HG02798 (cell line): Measurements from ENCODE around the gene TM2D3.
A peak's percentile ranks its signal among the peaks of the same experiment; 100 is the strongest.
"Not testable (repeated sequence)": the region's sequence is repeated elsewhere in the genome, so short reads cannot be mapped to it uniquely, and the experiment has no call there.

Experiments used
- ATAC-seq: cut with Tn5 transposase; IDR thresholded peaks from one replicate; pipeline ENCODE4 v1.9.1; 2021; ENCODE audit warnings: mild to moderate bottlenecking; ENCODE audit not compliant: unreplicated experiment, poor library complexity

The TM2D3 gene

DNA sequence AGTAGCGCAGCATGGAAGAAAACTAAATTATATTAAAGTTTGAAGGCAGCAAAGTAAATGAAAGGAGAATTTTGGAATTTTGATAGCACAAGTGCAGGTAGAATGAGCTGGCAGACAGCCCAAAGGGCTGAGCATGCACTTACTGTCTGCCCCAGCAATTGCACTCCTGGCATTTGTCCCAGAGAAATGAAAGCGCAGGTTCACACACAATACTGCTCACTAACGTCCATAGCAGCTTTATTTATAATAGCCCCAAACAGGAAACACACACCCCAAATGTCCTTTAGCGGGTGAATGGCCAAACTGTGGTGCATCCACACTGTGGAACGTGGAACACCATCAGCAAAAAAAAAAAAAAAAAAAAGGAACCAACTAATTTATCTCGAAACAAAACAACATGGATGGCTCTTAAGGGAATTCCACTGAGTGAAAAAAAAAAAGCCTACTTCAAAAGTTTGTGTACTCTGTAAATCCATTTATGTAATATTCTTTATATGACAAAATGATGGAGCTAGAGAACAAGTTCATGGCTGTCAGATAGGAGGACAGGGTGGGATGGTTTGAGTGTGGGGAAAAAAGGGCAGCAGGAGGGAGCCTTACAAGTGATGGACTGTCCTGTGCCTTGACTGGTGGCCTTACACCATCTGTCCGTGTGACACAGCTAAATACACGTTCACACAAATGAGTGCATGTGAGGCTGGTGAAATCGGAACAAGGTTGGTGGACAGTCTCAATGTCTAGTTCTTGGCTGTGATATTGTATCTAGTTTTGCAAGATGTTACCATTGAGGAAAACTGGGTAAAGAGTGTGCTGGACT is 6.0 kb upstream of the TM2D3 start:
- no peak for ATAC-seq

GRCh38 chr15:101657171-101657570 is 5.0 kb upstream of the TM2D3 start:
- ATAC-seq = no peak

DNA sequence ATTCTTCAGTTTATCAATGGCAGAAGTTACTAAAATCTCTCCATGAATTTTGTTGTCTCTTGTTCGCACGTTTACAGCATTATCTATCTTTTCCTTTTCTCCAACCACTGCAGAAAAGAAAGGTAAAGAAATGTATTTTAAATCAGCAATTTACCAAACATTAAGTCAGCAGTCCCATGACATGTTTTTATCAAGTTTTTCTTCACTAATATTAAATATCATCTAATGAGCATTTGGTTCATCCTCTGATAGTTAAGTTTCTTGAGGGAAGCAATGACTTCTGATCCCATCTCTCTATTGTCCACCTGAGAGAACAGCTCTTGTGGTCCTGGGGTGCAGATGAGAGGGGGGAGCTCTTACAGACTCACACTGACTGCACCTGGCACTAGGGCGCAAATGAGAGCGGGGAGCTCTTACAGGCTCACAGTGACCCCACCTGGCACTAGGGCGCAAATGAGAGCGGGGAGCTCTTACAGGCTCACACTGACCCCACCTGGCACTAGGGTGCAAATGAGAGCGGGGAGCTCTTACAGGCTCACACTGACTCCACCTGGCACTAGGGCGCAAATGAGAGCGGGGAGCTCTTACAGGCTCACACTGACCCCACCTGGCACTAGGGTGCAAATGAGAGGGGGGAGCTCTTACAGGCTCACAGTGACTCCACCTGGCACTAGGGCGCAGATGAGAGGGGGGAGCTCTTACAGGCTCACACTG is 2.6 kb upstream of the TM2D3 start:
- not testable (repeated sequence) for ATAC-seq

DNA sequence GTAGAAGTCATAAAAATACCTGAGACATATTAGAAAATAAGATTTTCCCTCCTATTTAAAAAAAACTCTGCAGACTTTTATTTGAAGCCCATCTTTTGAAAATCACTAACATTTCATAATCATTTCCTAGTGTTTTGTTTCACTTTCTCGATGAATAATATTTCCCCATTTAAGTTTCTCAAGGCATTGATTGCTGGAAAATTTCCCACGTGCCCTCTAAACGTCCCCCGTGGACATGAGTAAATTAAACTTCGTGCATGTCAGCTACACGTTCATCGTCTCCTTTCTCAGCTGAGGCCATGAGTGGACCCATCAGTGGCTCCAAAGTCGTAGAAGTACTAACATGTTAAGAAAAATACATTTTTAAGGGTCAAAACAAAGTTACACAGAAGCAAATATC is 2.0 kb upstream of the TM2D3 start:
- ATAC-seq = no peak

DNA sequence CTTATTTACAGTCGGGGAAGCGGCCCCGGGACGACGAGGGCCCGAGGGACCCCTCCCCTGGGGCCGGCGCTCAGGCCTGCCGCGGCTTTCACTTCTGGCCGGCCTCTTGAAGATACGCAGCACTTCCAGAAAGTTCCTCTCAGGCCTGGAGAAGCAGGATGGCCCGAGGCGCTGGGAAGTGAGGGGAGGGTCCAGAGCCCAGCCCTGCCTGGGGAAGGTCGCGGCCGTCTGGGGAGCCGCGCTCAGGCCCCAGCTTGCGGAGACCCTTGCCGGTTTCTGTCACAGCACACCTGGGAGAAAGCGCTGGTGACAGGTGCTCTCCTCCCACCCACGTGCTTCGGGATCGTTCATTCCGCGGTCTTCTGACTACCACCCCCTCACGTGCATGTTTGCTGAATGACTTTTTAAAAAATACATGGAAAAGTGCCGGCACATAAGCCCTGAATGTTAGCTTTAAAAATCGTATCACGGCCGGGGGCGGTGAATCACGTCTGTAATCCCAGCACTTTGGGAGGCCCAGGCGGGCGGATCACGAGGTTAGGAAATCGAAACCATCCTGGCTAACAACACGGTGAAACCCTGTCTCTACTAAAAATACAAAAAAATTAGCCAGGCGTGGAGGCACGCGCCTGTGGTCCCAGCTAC is 727 bp upstream of the TM2D3 start:
- no peak for ATAC-seq

DNA sequence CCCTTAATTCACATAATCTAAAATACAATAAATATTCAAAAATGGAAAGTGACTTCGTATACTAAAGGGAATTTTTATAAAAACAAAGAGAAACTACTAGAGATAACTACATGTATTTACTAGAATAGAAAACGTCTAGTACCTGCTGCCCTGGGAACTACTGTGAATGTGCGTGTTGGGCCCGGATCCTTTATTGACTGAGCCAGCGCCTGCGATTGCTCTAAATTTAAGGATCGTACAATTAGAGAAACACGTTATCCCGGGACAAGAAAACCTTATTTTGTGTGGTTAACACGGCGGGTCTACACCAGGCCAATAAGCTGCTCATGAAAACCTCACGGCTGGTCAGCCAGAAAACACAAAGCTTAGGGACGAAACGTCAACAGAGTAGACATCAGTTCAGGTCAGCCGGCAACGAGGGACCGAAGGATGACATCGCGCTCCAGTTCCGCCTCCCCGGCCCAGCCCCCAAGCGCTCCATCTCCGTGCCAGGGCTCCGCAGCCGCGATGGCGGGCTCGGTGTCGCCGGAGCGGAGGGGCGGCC is 555 bp downstream of the TM2D3 start:
- no peak for ATAC-seq

GRCh38 chr15:101650145-101650544 is 2.0 kb downstream of the TM2D3 start:
- ATAC-seq = no peak

DNA sequence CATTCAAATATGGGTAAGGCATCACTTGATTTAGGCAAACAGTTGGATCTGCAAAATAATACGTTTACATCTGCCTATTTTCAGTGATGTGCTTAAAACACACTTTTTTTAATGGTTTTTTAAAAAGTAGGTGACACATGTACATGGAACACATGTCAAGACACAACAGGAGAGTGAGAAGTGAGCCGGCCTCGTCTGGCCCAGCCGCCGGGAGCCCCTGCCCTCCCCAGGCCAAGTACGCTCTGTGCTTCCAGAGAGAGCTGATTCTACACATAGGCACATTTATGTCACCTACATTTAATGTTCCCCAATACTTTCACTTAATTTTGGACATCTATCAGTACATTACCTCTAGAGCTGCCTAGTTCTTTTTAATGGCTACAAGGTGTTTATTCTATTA is 3.8 kb downstream of the TM2D3 start:
- ATAC-seq = no peak

DNA sequence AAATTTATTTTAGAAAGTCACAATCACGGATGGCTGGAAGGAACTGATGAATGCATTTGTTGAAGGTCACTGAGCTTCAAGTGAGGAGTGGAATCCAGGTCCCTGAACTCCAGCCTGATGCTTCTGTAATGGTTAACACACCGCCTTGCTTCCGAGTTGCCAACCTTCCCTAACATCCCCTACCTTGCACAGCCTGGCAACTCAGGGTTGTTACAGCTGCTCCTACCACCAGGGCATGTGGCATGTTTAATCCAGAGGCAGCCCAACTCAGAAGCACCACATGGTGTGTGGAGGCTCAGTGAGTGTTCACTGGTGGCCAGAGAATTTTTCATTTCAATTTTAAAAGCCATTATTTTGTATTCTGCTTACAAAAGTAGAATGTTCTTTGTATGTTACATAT is 4.9 kb downstream of the TM2D3 start:
- no peak for ATAC-seq

- ATAC-seq = no peak
Observed at GRCh38 chr15:101646672-101647071, 5.5 kb downstream of the TM2D3 start.

- ATAC-seq = no peak
Observed at GRCh38 chr15:101642361-101642760, 9.8 kb downstream of the TM2D3 start.

DNA sequence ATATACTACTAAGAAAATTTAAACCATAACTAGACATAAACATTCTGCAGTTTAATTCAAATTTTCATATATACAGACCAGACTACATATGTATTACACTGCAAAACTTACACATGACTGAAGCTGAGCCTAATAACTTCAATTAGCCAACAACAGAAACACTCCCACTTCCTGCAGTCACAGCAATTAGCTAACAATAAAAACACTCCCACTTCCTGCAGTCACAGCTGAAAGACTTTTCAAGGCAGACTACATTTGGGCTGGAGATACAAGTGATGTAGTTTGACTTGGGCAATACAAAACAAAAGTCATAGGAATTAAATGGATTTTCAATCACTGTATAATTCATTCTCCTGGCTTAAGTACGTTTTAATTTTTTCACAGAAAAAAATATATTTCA is 10.3 kb downstream of the TM2D3 start:
- no peak for ATAC-seq

GRCh38 chr15:101641129-101641764 is 10.9 kb downstream of the TM2D3 start:
- peak; percentile 72 for ATAC-seq

DNA sequence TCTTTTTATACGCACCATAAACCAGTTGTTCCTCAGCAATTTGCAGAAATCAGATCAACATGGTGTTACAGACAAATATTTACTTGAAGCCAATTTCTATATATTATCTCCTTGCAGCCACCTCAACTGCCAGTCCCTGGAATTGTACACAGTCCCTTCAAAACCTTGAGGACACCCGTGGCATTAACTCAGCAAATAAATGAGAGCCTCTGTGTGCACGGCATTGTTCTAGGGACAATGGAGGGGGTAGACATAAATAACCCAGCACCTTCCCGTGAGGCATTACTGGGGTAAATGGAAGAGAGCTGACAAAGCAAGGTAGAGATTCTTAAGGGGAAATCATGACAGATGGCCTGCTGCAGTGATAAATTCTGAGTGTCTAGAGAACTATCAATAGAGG is 12.5 kb downstream of the TM2D3 start:
- no peak for ATAC-seq

DNA sequence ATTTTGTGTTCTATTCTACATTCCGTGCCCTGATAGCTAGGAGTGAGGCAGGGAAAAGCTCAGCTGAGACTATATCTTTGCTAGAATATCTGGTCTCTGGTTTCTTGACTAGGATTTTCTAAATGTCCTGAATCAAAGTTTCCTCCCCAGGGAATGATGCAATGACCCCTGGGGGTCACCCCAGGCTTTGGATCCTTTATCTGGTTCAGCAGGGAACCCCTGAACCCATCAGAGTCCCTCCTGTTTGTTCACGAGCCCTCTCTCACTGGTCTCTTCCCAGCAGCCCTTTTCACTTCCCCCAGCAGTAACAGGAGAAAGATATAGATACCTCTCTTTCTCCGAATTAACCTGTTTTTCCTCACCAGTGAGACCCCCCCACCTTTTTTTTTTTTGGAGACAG is 14.3 kb downstream of the TM2D3 start:
- no peak for ATAC-seq

DNA sequence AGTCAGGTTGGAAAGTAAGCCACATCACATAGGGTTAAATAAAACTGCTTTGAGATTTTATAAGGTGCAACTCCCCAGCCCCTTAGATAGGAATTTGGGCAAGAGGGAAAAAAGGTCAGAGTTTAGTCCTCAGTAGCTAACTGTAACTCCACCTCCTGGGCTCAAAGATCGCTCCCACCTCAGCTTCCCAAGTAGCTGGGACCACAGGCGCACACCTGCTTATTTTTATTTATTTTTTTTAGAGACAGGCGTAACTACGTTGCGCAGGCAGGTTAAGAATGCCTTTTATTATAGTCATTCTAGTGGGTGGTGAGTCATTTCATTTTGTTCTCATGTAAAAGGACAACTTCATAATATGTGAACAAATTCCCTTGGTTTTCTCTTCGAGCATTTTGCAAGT is 14.7 kb downstream of the TM2D3 start:
- ATAC-seq = no peak

DNA sequence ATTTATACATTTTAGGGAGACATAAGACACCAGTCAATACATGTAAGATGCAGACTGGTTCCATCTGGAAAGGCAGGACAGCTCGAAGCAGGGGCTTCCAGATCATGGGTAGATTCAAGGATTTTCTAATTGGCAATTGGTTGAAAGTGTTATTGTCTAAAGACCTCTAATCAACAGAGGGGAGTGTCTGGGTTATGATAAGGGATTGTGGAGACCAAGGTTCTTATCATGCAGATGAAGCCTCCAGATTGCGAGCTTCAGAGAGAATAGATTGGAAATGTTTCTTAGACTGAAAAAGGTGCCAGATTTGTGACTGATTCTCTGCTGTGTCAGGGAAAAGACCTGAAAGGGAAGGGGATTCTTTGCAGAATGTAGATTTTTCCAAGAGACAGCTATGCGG is 15.1 kb downstream of the TM2D3 start:
- ATAC-seq = no peak

DNA sequence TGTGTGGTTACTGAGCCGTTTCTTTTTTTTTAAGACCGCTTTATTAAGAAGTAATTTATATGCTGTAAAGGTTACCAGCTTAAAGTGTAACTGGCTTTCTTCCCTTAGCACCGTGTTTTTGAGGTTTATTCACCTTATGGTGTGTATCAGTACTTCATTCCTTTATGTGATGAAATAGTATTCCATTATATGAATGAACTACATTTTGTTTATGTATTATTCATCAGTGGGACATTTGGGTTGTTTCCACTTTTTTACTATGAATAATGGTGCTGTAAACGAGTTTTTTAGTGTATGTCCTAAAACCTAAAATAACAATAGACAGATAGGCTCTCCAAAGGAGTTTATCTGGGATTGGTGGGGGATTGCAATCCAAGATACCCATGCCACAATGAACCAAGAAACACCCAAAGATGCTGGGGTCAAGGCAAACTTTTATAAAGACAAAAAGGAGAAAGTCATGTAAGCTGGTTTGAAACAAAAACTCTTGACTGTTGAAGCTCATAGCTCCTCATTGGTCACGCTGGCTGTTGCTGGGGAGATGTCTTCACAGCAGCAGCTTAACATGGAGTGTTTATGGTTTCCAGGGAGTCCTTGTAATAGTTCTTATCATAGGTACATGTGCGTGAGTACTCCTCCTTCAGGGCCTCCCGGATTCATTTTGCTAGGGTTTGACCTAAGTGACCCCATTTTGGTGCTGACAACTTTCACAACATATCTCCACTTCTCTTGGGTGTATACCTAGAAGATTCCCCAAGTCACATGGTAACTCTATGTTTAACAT is 16.0 kb downstream of the TM2D3 start:
- ATAC-seq = no peak

- no peak for ATAC-seq
Observed at GRCh38 chr15:101633356-101633755, 18.8 kb downstream of the TM2D3 start.

GRCh38 chr15:101626729-101627128 is 25.5 kb downstream of the TM2D3 start:
- ATAC-seq = not testable (repeated sequence)
